Glutamatergic neuron (in vitro differentiated cells): Measurements from ENCODE around the gene FLYWCH1. TPM values are rescaled to one million over a fixed set of nuclear protein-coding genes. Genes with fewer than 3 reads are reported as not detected.

Experiments used
- DNase-seq: peaks from one replicate; pipeline ENCODE4 v3.0.0; 2022
- H3K27ac Mint-ChIP-seq: one replicate; pipeline ENCODE4 v1.8.0; 2020; ENCODE audit warnings: mild to moderate bottlenecking, mixed read lengths, inconsistent platforms; ENCODE audit not compliant: unreplicated experiment
- H3K27me3 Mint-ChIP-seq: one replicate; pipeline ENCODE4 v1.8.0; 2020; ENCODE audit warnings: mild to moderate bottlenecking, moderate library complexity, mixed read lengths, inconsistent platforms; ENCODE audit not compliant: unreplicated experiment
- H3K36me3 Mint-ChIP-seq: one replicate; pipeline ENCODE4 v1.8.0; 2020; ENCODE audit warnings: mild to moderate bottlenecking, mixed read lengths, inconsistent platforms; ENCODE audit not compliant: unreplicated experiment
- H3K4me1 Mint-ChIP-seq: one replicate; pipeline ENCODE4 v1.8.0; 2020; ENCODE audit warnings: mild to moderate bottlenecking, low read depth, mixed read lengths, inconsistent platforms; ENCODE audit not compliant: unreplicated experiment
- H3K4me3 Mint-ChIP-seq: one replicate; pipeline ENCODE4 v1.8.0; 2020; ENCODE audit warnings: mild to moderate bottlenecking, mixed read lengths, inconsistent platforms; ENCODE audit not compliant: unreplicated experiment
- H3K9me3 Mint-ChIP-seq: one replicate; pipeline ENCODE4 v1.8.0; 2020; ENCODE audit warnings: mild to moderate bottlenecking, moderate library complexity, mixed read lengths, inconsistent platforms; ENCODE audit not compliant: unreplicated experiment
- CTCF ChIP-seq: fragments of 200-600 bp; sonication (generic); IDR thresholded peaks from one replicate; pipeline ENCODE4 v1.5.0; 2021; ENCODE audit not compliant: partially characterized antibody, unreplicated experiment
- total RNA-seq: library from RNA; stranded (reverse); fragmentation: NEBNext Ultra II Directional; extraction: Animal tissue kit (Norgen Biotek cat#: 25700); gene quantifications from one replicate; pipeline ENCODE4 v1.2.1, GENCODE V29; 2021; ENCODE audit not compliant: unreplicated experiment

The FLYWCH1 gene
- total RNA-seq, 1 donor from 2014 or later, result 77.1 TPM

GRCh38 chr16:2949705-2950352 is 38.1 kb downstream of the FLYWCH1 start:
- no peak overlapping the region for H3K27ac Mint-ChIP-seq
- H3K4me3 Mint-ChIP-seq, result no peak overlapping the region
- peaks cover 11% of the 10 kb centered on the region for H3K4me1 Mint-ChIP-seq
- peaks cover 11% of the 10 kb centered on the region for H3K27me3 Mint-ChIP-seq
- no peak for DNase-seq
- peaks cover 2% of the 10 kb centered on the region for H3K9me3 Mint-ChIP-seq
- TF ChIP-seq CTCF, result no peak
- H3K36me3 Mint-ChIP-seq, result peaks cover 8% of the 10 kb centered on the region

GRCh38 chr16:2950353-2950724 is 38.6 kb downstream of the FLYWCH1 start:
- peaks cover 2% of the 10 kb centered on the region for H3K9me3 Mint-ChIP-seq
- peaks cover 11% of the 10 kb centered on the region for H3K4me1 Mint-ChIP-seq
- no peak overlapping the region for H3K27ac Mint-ChIP-seq
- peaks cover 11% of the 10 kb centered on the region for H3K27me3 Mint-ChIP-seq
- DNase-seq, result no peak
- H3K36me3 Mint-ChIP-seq, result peaks cover 8% of the 10 kb centered on the region
- no peak for TF ChIP-seq CTCF
- H3K4me3 Mint-ChIP-seq, result no peak overlapping the region

- TF ChIP-seq CTCF, result no peak
- Mint-ChIP-seq H3K4me3 (no peak overlapping the region), H3K27me3 (peaks cover 11% of the 10 kb centered on the region), H3K9me3 (peaks cover 2% of the 10 kb centered on the region), H3K36me3 (peaks cover 8% of the 10 kb centered on the region), H3K4me1 (peaks cover 11% of the 10 kb centered on the region), H3K27ac (no peak overlapping the region)
- DNase-seq, result no peak
Measured at GRCh38 chr16:2950773-2951172, 39.0 kb downstream of the FLYWCH1 start.

GRCh38 chr16:2952679-2953078 is 40.9 kb downstream of the FLYWCH1 start:
- peaks cover 15% of the 10 kb centered on the region for H3K27me3 Mint-ChIP-seq
- H3K36me3 Mint-ChIP-seq, result no peaks in the 10 kb centered on the region
- peak overlapping the region; percentile 30 for H3K4me3 Mint-ChIP-seq
- TF ChIP-seq CTCF, result no peak
- DNase-seq, result no peak
- peak overlapping the region; percentile 48 for H3K27ac Mint-ChIP-seq
- H3K4me1 Mint-ChIP-seq, result peaks cover 11% of the 10 kb centered on the region
- H3K9me3 Mint-ChIP-seq, result peaks cover 2% of the 10 kb centered on the region

- Mint-ChIP-seq H3K27me3 (peaks cover 15% of the 10 kb centered on the region), H3K4me1 (peaks cover 11% of the 10 kb centered on the region), H3K4me3 (peak overlapping the region; percentile 52), H3K27ac (peak overlapping the region; percentile 90), H3K36me3 (no peaks in the 10 kb centered on the region), H3K9me3 (peaks cover 2% of the 10 kb centered on the region)
- peak; percentile 68 for DNase-seq
- no peak for TF ChIP-seq CTCF
Measured at GRCh38 chr16:2953706-2954627, 42.2 kb downstream of the FLYWCH1 start.
